ENCODE results near the gene SSNA1.

SSNA1 gene

DNA sequence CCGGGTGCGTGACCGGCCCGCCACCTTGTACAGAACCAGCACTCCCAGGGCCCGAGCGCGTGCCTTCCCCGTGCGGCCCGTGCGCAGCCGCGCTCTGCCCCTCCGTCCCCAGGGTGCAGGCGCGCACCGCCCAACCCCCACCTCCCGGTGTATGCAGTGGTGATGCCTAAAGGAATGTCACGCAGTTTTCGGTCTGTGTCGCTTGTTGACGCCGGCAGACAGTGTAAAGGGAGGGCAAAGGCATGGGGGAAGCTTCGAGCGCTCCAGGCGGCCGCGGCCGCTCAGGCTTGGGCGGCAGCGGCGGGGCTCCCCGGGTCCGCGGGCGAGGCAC lies 19.9 kb upstream of the SSNA1 start:
- DNase-seq, result no peak

GRCh38 chr9:137168904-137169856 lies 19.3 kb upstream of the SSNA1 start:
- no peak for DNase-seq

GRCh38 chr9:137169896-137170358 lies 18.5 kb upstream of the SSNA1 start, which contains the start of gene LRRC26:
LRRC26 (minus strand) TSS chr9:137170051; CDS start chr9:137169943, 108 bp downstream.
- no peak for DNase-seq

DNA sequence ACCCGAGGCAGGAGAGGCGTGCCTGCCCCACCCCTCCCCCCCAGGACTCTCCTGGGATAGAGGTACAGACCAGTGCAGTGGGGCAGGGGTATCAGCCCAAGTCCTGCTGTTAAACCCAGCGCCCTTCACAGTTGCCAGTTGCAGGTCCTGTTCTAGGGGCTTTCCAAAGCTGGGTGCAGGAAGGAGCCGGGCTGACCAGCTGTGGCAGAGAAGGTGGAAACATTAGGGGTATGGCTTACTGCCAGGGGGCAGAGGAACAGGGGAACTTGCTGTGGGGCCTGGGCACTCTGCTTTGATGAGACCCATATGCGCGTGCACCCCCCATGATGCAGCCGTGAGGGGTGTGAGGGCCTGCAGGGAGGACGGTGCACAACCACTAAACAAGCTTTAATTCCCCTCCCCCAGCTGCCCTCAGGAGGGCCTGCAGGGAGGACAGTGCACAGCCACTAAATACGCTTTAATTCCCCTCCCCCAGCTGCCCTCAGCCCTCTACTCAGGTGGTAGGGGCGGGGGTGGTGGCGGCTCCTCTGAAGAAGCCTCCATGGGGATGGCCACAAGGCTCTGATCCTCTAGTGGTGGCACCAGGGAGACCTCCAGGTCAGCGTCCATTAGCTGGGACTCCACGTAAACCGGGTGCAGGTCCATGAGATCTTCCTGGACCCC lies 17.9 kb upstream of the SSNA1 start:
- no peak for DNase-seq

DNA sequence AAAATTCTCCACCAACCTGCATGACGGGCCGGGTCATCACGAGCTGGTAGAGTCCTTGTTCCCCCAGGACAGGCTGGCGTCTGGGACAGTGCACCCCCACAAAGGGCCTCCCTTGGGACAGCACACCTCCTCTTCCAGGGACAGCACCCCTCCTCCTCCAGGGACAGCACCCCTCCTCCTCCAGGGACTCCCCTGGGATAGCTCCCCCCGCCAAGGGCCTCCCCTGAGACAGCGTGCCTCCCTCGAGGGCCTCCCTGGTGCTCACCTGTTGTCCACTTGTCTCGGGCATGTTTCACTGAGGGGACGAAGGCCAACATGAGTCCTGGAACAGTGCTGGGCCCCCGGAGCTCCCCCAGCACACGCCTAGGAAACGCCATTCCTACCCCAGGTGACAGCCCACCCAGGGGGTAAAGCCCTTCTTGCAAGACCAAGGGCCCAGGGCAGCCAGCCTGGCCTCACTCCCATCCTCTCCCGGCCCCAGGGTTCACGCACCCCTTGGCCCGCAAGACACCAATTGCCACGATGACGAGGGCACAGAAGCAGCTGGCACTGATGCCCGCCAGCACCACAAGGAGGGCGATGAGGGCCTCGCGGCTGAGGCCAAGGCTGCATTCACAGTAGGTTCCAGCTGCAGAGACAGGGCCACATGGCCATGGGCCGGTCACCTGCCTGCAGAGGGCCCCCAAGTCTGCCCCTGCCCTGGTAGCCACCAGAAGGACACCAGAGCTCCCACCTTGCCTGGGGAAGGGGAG lies 17.2 kb upstream of the SSNA1 start:
- DNase-seq, result no peak

DNA sequence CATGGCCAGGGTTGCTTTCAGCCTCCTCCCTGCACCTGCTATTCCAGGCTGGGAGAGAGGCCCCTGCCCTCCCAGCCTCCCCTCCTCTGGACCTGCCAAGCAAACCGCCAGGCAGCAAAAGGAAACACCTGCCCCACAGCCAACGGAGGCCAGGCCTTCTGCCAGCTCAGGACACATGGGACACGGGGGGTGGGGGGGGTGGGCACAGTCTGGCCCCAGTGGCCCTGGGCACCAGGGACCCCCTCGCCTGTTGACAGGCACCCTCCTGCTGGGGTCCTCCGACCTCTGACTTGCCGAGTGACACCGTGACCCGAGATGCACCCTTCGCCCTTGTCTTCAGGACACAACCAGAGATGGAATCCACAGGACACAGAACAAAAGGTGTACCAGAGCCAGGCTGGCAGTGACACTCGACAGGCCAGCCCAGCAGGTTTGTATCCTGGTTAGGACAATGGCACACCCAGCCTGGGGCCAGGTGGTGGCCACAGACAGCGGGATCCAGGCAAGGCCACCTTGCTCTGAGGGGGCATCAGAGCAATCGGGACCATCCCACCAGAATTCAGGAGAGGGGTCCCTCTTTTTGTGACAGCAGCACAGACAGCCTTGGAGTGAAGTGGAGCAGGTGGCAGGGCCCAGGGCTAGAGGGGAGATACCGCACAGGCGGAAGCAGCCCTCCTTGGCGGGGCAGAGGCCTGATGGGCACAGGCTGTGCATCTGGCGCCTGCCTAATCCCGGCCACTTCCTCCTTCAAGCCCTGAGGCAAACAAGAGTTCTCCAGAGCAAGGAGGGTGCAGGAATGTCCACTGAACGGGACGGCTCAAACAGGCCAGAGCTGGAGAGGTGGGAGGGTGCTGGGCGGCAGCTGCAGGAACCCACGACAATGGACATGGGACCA lies 15.3 kb upstream of the SSNA1 start:
- DNase-seq, result no peak

- no peak for DNase-seq
Observed at GRCh38 chr9:137173796-137174664, 14.4 kb upstream of the SSNA1 start.

DNA sequence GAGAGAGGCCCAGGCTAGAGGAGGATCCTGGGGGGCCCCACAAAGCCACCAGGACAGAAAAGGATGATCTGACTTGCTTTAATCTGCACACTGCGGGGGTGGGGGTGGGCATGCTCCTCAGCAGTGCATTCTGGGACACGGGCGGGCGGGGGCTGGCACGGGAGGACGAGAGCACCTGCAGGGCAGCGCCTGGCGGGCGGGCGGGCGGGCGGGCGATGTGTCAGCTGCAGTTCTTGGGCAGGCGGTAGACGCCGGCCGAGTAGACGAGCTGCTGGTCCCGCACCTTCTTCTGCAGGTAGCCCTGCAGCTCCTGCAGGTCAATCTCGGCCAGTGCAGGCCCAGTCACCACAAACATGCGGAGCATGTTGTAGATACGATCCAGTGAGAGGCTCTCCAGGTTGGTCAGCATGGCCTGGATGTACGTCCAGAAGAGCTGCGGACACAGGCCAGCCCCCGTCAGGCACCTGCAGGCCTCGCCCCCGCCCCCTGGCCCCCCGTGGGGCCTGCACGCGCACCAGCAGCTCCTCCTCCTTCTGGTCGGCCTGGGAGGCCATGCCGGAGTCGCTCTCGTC lies 13.7 kb upstream of the SSNA1 start:
- no peak for DNase-seq

DNA sequence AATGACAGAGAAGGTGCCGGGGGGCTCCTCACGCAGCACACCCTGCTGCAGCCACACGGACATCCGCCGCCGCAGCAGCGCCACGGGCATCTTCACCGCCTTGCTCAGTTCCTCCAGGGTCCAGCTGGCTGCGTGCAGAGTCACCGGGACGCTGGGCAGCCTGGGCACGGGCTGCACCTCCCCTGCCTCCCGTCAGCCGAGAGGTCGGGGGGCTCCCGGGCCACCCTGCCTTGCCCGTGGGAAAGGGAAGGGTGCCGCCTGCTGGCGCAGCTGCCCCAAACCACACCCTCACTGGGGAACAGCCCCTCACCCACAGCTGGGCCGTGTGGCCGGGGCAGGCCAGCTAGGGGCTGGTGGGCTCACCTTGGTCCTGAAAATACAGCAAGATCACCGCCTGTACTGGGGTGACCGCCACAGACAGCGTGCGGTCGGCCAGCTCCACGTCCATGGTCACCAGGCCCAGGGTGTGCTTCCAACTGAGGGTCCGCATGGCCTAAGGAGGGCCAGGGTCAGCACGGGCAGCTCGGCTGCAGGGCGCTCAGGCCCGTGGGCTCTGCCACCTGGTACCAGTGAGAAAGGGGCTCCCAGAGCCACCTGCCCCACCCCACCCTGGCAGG lies 13.0 kb upstream of the SSNA1 start:
- DNase-seq, result no peak

GRCh38 chr9:137176302-137177182 lies 11.9 kb upstream of the SSNA1 start:
- no peak for DNase-seq

DNA sequence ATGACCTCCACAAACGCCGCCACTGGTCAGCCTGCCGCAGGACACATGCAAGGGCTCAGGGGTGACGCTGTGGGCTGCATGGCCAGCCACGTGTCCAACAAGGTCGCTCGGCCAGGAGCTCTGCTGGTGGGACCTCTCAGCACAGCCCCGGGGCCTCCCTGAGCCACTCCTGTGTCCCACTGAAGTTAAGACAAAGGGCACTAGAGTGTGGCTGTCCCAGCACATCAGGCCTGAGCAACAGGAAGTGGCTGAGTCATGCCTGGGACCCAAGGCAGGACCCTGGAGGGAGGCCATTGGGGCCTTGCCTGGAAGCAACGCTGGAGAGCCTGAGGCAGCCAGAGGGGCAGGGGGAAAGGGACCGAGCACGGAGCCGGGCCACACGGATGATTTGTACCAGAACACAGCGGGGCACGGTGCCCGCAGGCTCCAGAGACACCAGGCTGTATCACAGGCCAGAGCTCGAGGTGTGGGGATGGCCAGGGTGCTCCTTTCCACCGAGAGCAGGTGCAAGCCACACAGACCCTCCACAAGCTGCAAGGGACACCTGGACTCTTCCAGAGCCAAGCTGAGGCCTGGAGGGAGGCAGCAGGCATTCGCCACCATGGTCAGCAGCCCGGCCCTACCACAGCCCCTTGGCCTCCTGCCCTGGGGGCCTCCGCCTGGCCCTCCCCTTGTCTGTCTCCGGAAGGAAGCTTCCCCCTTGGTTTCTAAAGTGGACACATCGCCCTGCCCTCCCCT lies 10.1 kb upstream of the SSNA1 start:
- no peak for DNase-seq

DNA sequence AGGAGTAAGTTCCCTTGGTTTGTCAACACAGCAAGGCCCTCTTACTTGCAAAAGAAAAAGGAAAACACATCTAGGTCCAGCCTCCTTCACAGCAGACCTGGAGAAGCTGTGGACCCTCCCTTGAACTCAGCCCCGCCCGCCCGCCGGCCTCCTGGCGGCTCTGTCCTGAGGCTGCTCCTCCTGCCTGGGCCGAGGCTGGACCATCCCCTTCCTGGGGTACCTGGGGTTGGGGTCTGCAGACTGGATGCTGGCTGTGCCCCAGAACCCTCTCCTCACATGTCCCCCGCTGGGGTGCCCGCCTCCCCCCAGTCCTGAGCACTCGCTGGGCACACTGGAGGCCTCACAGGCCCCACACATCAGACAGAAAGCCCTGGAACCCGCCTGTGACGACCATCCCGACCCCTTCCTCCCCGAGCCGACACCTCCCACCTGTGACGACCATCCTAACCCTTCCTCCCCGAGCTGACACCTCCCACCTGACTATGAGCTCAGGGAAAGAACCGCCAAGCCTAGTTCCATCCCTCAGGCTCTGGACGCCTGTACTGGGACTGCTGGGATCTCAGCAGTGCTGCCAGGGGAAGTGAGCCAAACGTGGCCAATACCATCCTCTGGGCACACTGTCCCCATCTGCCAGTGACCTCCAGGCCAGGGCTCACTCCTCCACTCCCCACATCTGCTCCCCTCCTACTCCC lies 9.4 kb upstream of the SSNA1 start:
- no peak for DNase-seq

- no peak for DNase-seq
Observed at GRCh38 chr9:137179761-137180160, 8.7 kb upstream of the SSNA1 start.

- DNase-seq, result no peak
Observed at GRCh38 chr9:137180491-137180890, 8.0 kb upstream of the SSNA1 start.

DNA sequence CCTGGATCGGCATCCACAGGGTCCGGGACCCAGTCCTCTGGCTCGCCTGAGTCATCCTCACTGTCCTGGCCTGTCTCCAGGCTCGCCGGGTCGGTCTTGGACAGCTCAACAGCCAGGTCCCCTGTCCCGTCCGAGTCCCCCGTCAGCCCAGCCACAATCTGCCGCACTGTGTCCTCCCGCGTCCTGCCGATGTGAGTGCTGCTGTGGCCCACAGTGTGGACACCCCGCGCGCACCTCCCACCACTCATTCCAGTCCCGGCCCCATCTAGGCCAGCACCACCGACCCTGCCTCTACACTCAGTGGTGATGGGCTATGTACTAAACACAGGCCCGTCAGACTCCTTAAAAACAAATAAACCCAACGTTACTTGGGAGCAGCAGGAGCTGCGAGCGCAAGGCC lies 6.8 kb upstream of the SSNA1 start:
- DNase-seq, result no peak

- DNase-seq, result no peak
Observed at GRCh38 chr9:137182836-137183235, 5.6 kb upstream of the SSNA1 start.

DNA sequence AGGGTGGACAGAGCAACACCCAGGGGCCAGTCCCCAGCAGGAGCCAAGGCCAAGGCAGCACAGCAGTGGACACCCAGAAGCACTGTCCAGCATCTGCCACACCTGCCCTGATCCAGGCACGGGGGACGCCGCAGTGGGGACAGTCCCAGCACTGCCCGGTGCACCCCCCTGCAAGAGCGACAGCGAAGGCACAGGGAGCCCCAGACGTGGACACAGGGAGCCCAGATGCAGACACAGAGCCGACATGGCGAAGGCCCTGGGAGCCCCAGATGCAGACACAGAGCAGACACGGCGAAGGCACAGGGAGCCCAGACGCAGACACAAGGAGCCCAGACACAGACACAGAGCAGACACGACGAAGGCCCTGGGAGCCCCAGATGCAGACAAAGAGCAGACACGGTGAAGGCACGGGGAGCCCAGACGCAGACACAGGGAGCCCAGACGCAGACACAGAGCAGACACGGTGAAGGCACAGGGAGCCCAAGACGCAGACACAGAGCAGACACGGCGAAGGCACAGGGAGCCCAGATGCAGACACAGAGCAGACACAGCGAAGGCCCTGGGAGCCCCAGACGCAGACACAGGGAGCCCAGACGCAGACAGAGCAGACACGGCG lies 4.4 kb upstream of the SSNA1 start:
- no peak for DNase-seq

All from fibroblast of skin of abdomen (primary cell).